IPS DF 6.9 (cell line): Measurements from ENCODE around the gene FOCAD.
"Not testable (repeated sequence)": the region's sequence is repeated elsewhere in the genome, so short reads cannot be mapped to it uniquely, and the experiment has no call there.

ENCODE experiments used
- DNase-seq: peaks from one replicate; pipeline ENCODE4 v3.0.0-alpha.2; 2013; ENCODE audit warnings: low read depth, low spot score
- H3K27ac ChIP-seq: one replicate; pipeline ENCODE4 v1.5.1; 2013; ENCODE audit warnings: low read length, control low read depth
- H3K27me3 ChIP-seq: 2 replicates; pipeline ENCODE4 v1.6.1; 2013; ENCODE audit warnings: mild to moderate bottlenecking, low read length; ENCODE audit not compliant: control insufficient read depth, insufficient read depth
- H3K36me3 ChIP-seq: 2 replicates; pipeline ENCODE4 v1.6.1; 2013; ENCODE audit warnings: low read length; ENCODE audit not compliant: control insufficient read depth, insufficient read depth
- H3K4me1 ChIP-seq: 2 replicates; pipeline ENCODE4 v1.6.1; 2013; ENCODE audit warnings: low read length; ENCODE audit not compliant: control insufficient read depth, insufficient read depth
- H3K4me3 ChIP-seq: 2 replicates; pipeline ENCODE4 v1.5.1; 2013; ENCODE audit warnings: mild to moderate bottlenecking, low read length
- H3K9me3 ChIP-seq: 2 replicates; pipeline ENCODE4 v1.6.1; 2013; ENCODE audit warnings: low read length, inconsistent platforms; ENCODE audit not compliant: control insufficient read depth, insufficient read depth
- WGBS: extraction: QIAGEN DNeasy Blood & Tissue Kit; methylation state at CpG from one replicate; pipeline ENCODE4 v1.1.7; 2013; ENCODE audit warnings: mixed read lengths, missing lambda C conversion rate; ENCODE audit not compliant: insufficient read length, insufficient coverage; 5-methylcytosine and 5-hydroxymethylcytosine counted together

FOCAD gene

DNA sequence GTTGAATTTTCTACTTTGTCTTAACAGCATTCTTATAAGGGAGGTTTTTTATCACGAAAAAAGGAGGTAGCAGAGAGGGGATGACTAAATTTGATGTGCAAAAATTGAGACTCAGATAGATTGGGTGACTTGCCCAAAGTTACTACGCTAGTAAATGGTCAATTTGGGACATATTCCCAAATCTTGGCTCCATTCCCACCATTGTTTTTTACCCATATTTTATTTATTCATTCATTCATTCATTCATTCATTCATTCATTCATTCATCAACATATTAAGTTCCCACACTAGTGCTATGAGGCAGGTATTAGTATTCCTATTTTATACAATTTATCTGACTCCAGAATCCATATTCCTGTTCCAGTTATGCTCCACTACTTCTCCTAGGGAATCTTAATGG is 261.8 kb downstream of the FOCAD start:
- Histone ChIP-seq H3K36me3 (no peaks in the 10 kb centered on the region), H3K27ac (no peak overlapping the region), H3K4me1 (no peaks in the 10 kb centered on the region; the same call in 1 of the 2 replicates), H3K27me3 (no peaks in the 10 kb centered on the region), H3K9me3 (no peaks in the 10 kb centered on the region), H3K4me3 (no peak overlapping the region)
- no CpG with 5 or more reads among the region's 2 CpGs for WGBS
- DNase-seq, result no peak

DNA sequence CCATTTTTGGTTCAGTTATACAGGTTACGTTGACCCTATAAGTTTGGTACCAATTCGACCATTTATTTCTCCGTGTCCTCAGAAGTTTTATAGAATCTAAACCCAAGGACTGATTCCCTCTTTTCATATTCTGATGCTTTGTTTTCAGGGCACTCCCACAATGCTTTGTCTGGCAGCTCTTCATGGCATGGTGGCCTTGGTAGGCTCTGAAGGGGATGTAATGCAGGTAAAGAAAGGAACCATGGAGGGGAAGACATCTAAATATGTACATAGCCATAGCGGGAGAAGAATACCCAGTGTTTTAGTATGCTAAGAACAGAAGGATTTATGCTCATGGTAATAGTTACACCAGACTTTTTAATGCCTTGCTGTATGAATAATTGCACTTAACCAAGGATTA is 264.6 kb downstream of the FOCAD start:
- Histone ChIP-seq H3K27ac (no peak overlapping the region), H3K4me1 (no peaks in the 10 kb centered on the region; the same call in 1 of the 2 replicates), H3K27me3 (no peaks in the 10 kb centered on the region), H3K9me3 (no peaks in the 10 kb centered on the region), H3K4me3 (no peak overlapping the region), H3K36me3 (no peaks in the 10 kb centered on the region)
- WGBS, result no CpG with 5 or more reads among the region's 4 CpGs
- no peak for DNase-seq

DNA sequence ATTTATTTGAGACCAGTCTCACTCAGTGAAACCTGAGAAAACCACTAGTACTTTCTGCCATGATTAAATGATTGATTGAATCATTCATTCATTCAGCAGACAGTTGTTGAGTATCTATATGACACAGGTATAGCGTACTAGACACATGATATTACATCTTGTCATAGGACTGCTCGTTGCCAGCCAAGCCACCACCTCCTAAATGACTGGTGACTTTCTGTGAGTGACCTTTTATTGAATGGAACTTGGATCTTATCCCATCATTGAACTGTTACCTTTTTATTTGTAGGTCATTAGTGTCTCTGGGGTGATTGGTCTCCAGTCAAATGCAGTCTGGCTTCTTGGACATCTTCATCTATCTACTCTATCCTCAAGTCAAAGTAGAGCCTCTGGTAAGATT is 266.6 kb downstream of the FOCAD start:
- no CpG with 5 or more reads among the region's 2 CpGs for WGBS
- Histone ChIP-seq H3K27me3 (no peaks in the 10 kb centered on the region), H3K4me1 (no peaks in the 10 kb centered on the region; the same call in 1 of the 2 replicates), H3K27ac (no peak overlapping the region), H3K36me3 (no peaks in the 10 kb centered on the region), H3K4me3 (no peak overlapping the region), H3K9me3 (no peaks in the 10 kb centered on the region)
- DNase-seq, result no peak

DNA sequence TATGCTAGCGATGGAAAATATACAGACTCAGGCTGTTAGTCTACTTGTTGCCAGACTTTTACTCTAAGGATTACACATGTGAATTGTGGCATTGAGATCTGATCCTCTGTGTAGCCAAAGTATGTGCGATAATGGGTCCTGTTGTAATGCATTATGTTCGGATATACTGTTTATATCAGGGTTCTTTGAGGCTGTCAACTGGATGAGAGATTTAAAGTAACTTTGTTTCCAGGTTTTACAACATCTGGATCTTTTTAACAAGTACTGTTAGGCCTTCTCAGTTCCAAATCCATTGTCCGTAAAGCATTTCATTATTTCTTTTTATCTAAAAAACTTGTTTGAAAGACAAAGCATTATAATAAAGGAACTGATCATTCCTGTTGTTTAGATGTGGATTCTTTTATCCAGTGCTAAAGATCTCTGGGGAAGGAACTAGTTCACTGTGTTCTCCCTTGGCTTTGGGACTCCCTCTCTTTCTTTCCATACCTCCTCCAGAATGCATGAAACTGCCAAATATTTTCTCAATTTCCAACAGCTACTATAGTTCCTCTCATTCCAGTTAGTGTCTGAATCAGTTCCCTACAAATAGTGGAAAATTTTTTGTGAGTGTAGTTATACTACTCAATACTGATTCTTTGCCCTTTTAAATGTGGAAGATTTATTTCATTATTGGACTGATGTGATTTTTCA is 278.6 kb downstream of the FOCAD start:
- Histone ChIP-seq H3K36me3 (no peaks in the 10 kb centered on the region), H3K4me3 (no peak overlapping the region), H3K27me3 (no peaks in the 10 kb centered on the region), H3K4me1 (no peaks in the 10 kb centered on the region), H3K27ac (no peak overlapping the region), H3K9me3 (no peaks in the 10 kb centered on the region)
- WGBS, result no CpG with 5 or more reads among the region's 4 CpGs
- DNase-seq, result no peak

- DNase-seq, result no peak
- Histone ChIP-seq H3K27me3 (no peaks in the 10 kb centered on the region), H3K27ac (no peak overlapping the region), H3K36me3 (no peaks in the 10 kb centered on the region), H3K4me3 (no peak overlapping the region), H3K4me1 (no peaks in the 10 kb centered on the region), H3K9me3 (no peaks in the 10 kb centered on the region)
- no CpG with 5 or more reads among the region's 1 CpG for WGBS
These were observed 288.6 kb downstream of the FOCAD start for GRCh38 chr9:20972684-20973083.

- no CpG with 5 or more reads among the region's 2 CpGs for WGBS
- H3K27ac ChIP-seq, DNase-seq: not testable (repeated sequence)
These were observed 289.3 kb downstream of the FOCAD start for GRCh38 chr9:20973246-20973947.

DNA sequence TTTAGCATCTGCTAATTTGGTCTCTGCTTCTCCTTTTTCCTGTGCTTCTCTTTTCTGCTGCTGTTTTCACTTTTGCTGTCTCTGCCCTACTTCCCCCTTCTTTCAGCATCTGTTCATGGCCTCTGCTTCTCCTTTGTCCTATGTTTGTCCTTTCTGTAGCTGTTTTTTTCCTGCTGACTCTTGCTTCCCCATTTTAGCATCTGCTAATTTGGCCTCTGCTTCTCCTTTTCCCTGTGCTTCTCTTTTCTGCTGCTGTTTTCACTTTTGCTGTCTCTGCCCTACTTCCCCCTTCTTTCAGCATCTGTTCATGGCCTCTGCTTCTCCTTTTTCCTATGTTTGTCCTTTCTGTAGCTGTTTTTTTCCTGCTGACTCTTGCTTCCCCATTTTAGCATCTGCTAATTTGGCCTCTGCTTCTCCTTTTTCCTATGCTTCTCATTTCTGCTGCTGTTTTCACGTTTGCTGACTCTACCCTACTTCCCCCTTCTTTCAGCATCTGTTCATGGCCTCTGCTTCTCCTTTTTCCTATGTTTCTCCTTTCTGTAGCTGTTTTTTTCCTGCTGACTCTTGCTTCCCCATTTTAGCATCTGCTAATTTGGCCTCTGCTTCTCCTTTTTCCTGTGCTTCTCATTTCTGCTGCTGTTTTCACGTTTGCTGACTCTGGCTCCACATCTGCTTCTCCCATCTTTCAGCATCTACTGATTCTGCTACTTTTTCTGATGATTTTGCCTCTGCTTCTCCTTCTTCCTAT is 290.3 kb downstream of the FOCAD start:
- WGBS, result no CpG with 5 or more reads among the region's 2 CpGs
- H3K4me3 ChIP-seq, H3K27me3 ChIP-seq, DNase-seq, H3K4me1 ChIP-seq, H3K9me3 ChIP-seq, H3K36me3 ChIP-seq, H3K27ac ChIP-seq: not testable (repeated sequence)

More at GRCh38 chr9:20973246-20973947, 289.3 kb downstream of the FOCAD start:
- not testable (repeated sequence) for H3K27me3 ChIP-seq, H3K9me3 ChIP-seq, H3K36me3 ChIP-seq, H3K4me3 ChIP-seq, H3K4me1 ChIP-seq

DNA sequence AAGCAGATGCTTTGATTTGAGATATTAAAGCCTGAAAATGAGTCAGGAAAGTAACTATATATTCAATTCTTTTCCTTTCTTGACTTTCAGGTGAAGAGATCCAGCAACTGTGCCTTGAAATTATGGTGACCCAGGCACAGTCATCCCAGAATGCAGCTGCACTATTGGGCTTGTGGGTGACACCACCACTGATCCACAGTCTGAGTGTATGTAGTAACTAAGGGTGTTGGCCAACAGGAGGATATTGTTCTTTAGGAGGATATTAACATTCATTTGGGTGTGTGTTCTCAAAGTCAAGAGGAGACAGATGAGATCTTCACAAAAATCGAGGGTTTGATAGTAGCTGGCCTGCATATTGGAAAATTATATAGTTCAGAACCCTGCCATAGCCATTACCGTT is 294.2 kb downstream of the FOCAD start:
- no CpG with 5 or more reads among the region's 2 CpGs for WGBS
- no peaks in the 10 kb centered on the region for H3K4me1 ChIP-seq
- no peak overlapping the region for H3K4me3 ChIP-seq
- H3K27ac ChIP-seq, result no peak overlapping the region
- DNase-seq, result no peak
- no peaks in the 10 kb centered on the region for H3K27me3 ChIP-seq
- no peaks in the 10 kb centered on the region for H3K9me3 ChIP-seq
- no peaks in the 10 kb centered on the region for H3K36me3 ChIP-seq

DNA sequence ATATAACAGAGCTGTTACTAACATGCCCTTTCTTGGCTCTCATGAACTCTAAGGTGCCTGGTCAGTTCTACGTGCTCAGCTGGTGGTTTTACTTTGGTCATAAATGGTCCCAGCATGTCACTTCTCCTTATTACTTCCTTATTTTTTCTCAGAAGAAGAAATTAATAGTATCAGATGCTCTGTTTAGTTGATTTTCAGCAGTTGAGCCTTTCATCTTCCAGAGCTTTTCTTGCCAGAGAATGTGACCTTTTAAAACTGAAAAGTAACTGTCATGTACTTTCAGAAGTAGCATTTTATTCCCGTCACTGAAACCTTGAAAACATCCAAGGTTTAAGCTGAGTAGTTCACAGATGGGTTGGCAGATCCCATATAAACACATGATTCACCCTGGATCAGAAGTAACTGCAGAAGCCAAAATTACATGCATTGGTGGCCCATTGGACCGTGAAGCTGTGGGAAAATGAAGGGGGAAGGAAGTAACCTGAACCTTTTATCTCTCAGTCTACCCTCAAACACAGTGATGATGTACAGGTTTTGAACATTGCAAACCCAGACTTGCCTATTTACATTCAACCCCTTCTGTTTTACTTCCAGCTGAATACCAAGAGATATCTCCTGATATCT is 296.9 kb downstream of the FOCAD start:
- Histone ChIP-seq H3K9me3 (no peaks in the 10 kb centered on the region), H3K36me3 (no peaks in the 10 kb centered on the region), H3K27me3 (no peaks in the 10 kb centered on the region), H3K4me1 (no peaks in the 10 kb centered on the region), H3K4me3 (no peak overlapping the region), H3K27ac (no peak overlapping the region)
- no CpG with 5 or more reads among the region's 3 CpGs for WGBS
- no peak for DNase-seq

- no peaks in the 10 kb centered on the region for H3K9me3 ChIP-seq
- no peak overlapping the region for H3K4me3 ChIP-seq
- H3K27ac ChIP-seq, result no peak overlapping the region
- no peaks in the 10 kb centered on the region for H3K27me3 ChIP-seq
- no peaks in the 10 kb centered on the region for H3K4me1 ChIP-seq
- H3K36me3 ChIP-seq, result no peaks in the 10 kb centered on the region
- no CpG with 5 or more reads among the region's 2 CpGs for WGBS
- DNase-seq, result no peak
These were observed 297.4 kb downstream of the FOCAD start for GRCh38 chr9:20981486-20981885.
